Transverse colon (tissue), 4 donors: ENCODE results near the gene PITX1. TPM values are rescaled to one million over a fixed set of nuclear protein-coding genes. Genes with fewer than 3 reads are reported as not detected.

Experiments used
- DNase-seq: peaks from one replicate; pipeline ENCODE4 v3.0.0-alpha.2; 2019
- H3K27ac ChIP-seq, 4 donors: fragments of 200-600 bp; sonication (generic); 2 replicates each; pipeline ENCODE4 v1.5.1; 2016 to 2018; ENCODE audit warnings: inconsistent platforms in 4 of 4
- H3K27me3 ChIP-seq: fragments of 200-600 bp; sonication (generic); 2 replicates; pipeline ENCODE4 v1.5.1; 2017; ENCODE audit warnings: inconsistent platforms
- H3K36me3 ChIP-seq, 4 donors: fragments of 200-600 bp; sonication (generic); 2 replicates each; pipeline ENCODE4 v1.5.1; 2017 to 2019; ENCODE audit warnings: inconsistent platforms in 4 of 4
- H3K4me1 ChIP-seq, 4 donors: fragments of 200-600 bp; sonication (generic); 2 replicates each; pipeline ENCODE4 v1.5.1; 2017 to 2020; ENCODE audit warnings: inconsistent platforms in 4 of 4
- H3K4me3 ChIP-seq, 4 donors: fragments of 200-600 bp; sonication (generic); 1 replicate in 1 of 4; 2 replicates in 3 of 4; pipeline versions ENCODE4 v1.5.1 to v1.6.1; 2017 to 2019; ENCODE audit warnings: inconsistent platforms in 4 of 4
- H3K9me3 ChIP-seq, 2 donors: fragments of 200-600 bp; sonication (generic); 2 replicates each; pipeline ENCODE4 v1.5.1; 2017 to 2019; ENCODE audit warnings: inconsistent platforms in 2 of 2
- CTCF ChIP-seq, 5 experiments: fragments of 200-600 bp in 3 of 5; fragments of 450-650 bp in 2 of 5; sonication (generic) in 3 of 5; IDR thresholded peaks; 1 replicate in 2 of 5; 2 replicates in 3 of 5; pipeline ENCODE4 v1.5.1; 2016 to 2017; ENCODE audit warnings: antibody characterized with exemption in 5 of 5, inconsistent platforms in 3 of 5, mild to moderate bottlenecking in 2 of 5, moderate library complexity in 1 of 5
- EP300 ChIP-seq: sonication (generic); formaldehyde crosslinking; IDR thresholded peaks from one replicate; pipeline ENCODE4 v1.6.1; 2017; ENCODE audit warnings: antibody characterized with exemption, low read depth
- POLR2A ChIP-seq: fragments of 450-650 bp; IDR thresholded peaks from one replicate; pipeline ENCODE4 v1.6.1; 2016; ENCODE audit warnings: antibody characterized with exemption, mild to moderate bottlenecking, moderate library complexity
- POLR2AphosphoS5 ChIP-seq, 3 donors: sonication (generic); formaldehyde crosslinking; IDR thresholded peaks; one replicate each; pipeline ENCODE4 v1.6.1; 2016; ENCODE audit warnings: antibody characterized with exemption in 3 of 3
- WGBS, 2 donors: methylation state at CpG; one replicate each; pipeline ENCODE4 v1.1.5; 2018; ENCODE audit warnings: low coverage in 1 of 2; 5-methylcytosine and 5-hydroxymethylcytosine counted together
- in situ Hi-C, 4 donors: fragments of 200-750 bp; cut with MboI; loops; one replicate each; pipeline versions ENCODE4 v1.15.0 to v1.15.1; 2017; ENCODE audit warnings: low sequenced_read_pairs in 3 of 4, low pct_ligation_motif_present in 1 of 4, low pct_unique_long_range_greater_than_20kb in 1 of 4
- intact Hi-C: fragments of 100-400 bp; cut with DNase I; formaldehyde crosslinking; loops from one replicate; pipeline ENCODE4 v1.15.1; 2023; ENCODE audit warnings: low total_unique reads
- total RNA-seq, 4 donors: library from RNA; depleted of rRNA; stranded (reverse); fragments of >200 nt; gene quantifications; one replicate each; pipeline ENCODE4 v1.1.0, GENCODE V29; 2016

PITX1 gene
- total RNA-seq, 4 donors from 2014 or later, result 3.7 to 13.9 (median 8.4) TPM

- DNase-seq, result peak; percentile 38
- H3K4me1 ChIP-seq, result peaks cover 0 to 4% (median 0%) of the 10 kb centered on the region in 4 donors
- no peaks in the 10 kb centered on the region for H3K36me3 ChIP-seq
- intact Hi-C loops, result no loop called here
- WGBS, 2 donors, result 54% methylated on average over 3 of the region's 3 CpGs; no CpG with 5 or more reads in 1 of the 2 donors
- peaks cover 54% of the 10 kb centered on the region for H3K27me3 ChIP-seq
- no peak for TF ChIP-seq CTCF (IDR thresholded peaks at IDR 0.05)
- no peak for TF ChIP-seq POLR2AphosphoS5 (IDR thresholded peaks at IDR 0.05)
- no peak for TF ChIP-seq POLR2A
- TF ChIP-seq EP300, result no peak
- no peak overlapping the region for H3K27ac ChIP-seq
- no peaks in the 10 kb centered on the region for H3K9me3 ChIP-seq
- H3K4me3 ChIP-seq, result no peak overlapping the region
- in situ Hi-C loops, result no loop called here
Measured at GRCh38 chr5:135053278-135053677, 19.2 kb upstream of the PITX1 start.

- H3K27ac ChIP-seq, result no peak overlapping the region
- no peaks in the 10 kb centered on the region for H3K9me3 ChIP-seq
- H3K27me3 ChIP-seq, result peaks cover 54% of the 10 kb centered on the region
- H3K4me3 ChIP-seq, result no peak overlapping the region
- in situ Hi-C loops (no loop called here), intact Hi-C loops (no loop called here)
- H3K4me1 ChIP-seq, result peaks cover 0 to 4% (median 0%) of the 10 kb centered on the region in 4 donors
- no peak for DNase-seq
- TF ChIP-seq CTCF (IDR thresholded peaks at IDR 0.05) (no peak), POLR2A (no peak), POLR2AphosphoS5 (IDR thresholded peaks at IDR 0.05) (no peak)
- WGBS, 2 donors, result 63 to 83% methylated on average over 1 to 6 of the region's 6 CpGs
- H3K36me3 ChIP-seq, result no peaks in the 10 kb centered on the region
Measured at GRCh38 chr5:135052511-135053145, 18.6 kb upstream of the PITX1 start.

- no peak for DNase-seq
- Histone ChIP-seq H3K36me3 (no peaks in the 10 kb centered on the region), H3K9me3 (no peaks in the 10 kb centered on the region), H3K27me3 (peaks cover 54% of the 10 kb centered on the region), H3K27ac (no peak overlapping the region), H3K4me1 (peaks cover 0 to 4% (median 0%) of the 10 kb centered on the region in 4 donors), H3K4me3 (no peak overlapping the region)
- in situ Hi-C loops (no loop called here), intact Hi-C loops (no loop called here)
- 16 to 43% methylated on average over 10 to 11 of the region's 11 CpGs for WGBS, 2 donors
- no peak for TF ChIP-seq EP300
- no peak for TF ChIP-seq POLR2AphosphoS5 (IDR thresholded peaks at IDR 0.05)
- no peak for TF ChIP-seq POLR2A
- TF ChIP-seq CTCF (IDR thresholded peaks at IDR 0.05), result no peak
Measured at GRCh38 chr5:135051872-135052271, 17.8 kb upstream of the PITX1 start.

- H3K27ac ChIP-seq, result no peak overlapping the region
- no peaks in the 10 kb centered on the region for H3K36me3 ChIP-seq
- no peak for TF ChIP-seq POLR2A
- TF ChIP-seq POLR2AphosphoS5 (IDR thresholded peaks at IDR 0.05), result no peak
- no peak for TF ChIP-seq CTCF (IDR thresholded peaks at IDR 0.05)
- no peak for TF ChIP-seq EP300
- H3K4me3 ChIP-seq, result no peak overlapping the region
- in situ Hi-C loops, result no loop called here
- no peak for DNase-seq
- no peaks in the 10 kb centered on the region for H3K9me3 ChIP-seq
- H3K27me3 ChIP-seq, result peaks cover 54% of the 10 kb centered on the region
- H3K4me1 ChIP-seq, result peaks cover 0 to 4% (median 0%) of the 10 kb centered on the region in 4 donors
- intact Hi-C loops, result no loop called here
- 64% methylated on average over 3 of the region's 3 CpGs; no CpG with 5 or more reads in 1 of the 2 donors for WGBS, 2 donors
Measured at GRCh38 chr5:135051399-135051798, 17.4 kb upstream of the PITX1 start.
